ENCODE data around the gene INTS15. TPM values are rescaled to one million over a fixed set of nuclear protein-coding genes. Genes with fewer than 3 reads are reported as not detected.

The INTS15 gene
- total and polyA plus RNA-seq, 9 of the 15 experiments (the other 6 are each of a cell fraction or from before 2014, with no cell fraction given), result 0.52 to 28.9 (median 11.6) TPM

- ChIA-PET POLR2A (interaction anchor here (0.8 kb wide), 2 partner anchors 11 to 25 kb away, joined by 3 read pairs; no protein-coding TSS in a partner anchor), CTCF (ENCODE audit: low intra/inter-chr PET ratio) (no interaction called here)
- Histone ChIP-seq H3K27ac (ENCODE audit: extremely low read depth, low read depth, low read length) (no peak overlapping the region), H3K9me3 (replicated peaks; ENCODE audit: control insufficient read depth, insufficient read depth, low read depth, low read length) (no peaks in the 10 kb centered on the region), H3K4me2 (ENCODE audit: insufficient read depth, low read length) (no peak overlapping the region), H4K20me1 (replicated peaks; ENCODE audit: control insufficient read depth, insufficient read depth, low read length) (no peaks in the 10 kb centered on the region), H3K4me1 (replicated peaks in 1 of 2; ENCODE audit: control insufficient read depth in 2 of 2, insufficient read depth in 2 of 2, low read length in 2 of 2) (no peaks in the 10 kb centered on the region; a peak in 1 of 5 replicates), H2AFZ (ENCODE audit: low read depth, low read length) (no peak overlapping the region), H3K27me3 (ENCODE audit: control insufficient read depth in 2 of 2, insufficient read depth in 2 of 2, low read length in 2 of 2) (peaks cover 21 to 29% of the 10 kb centered on the region in 2 experiments; a peak in 4 of 5 replicates), H3K4me3 (no peak overlapping the region), H3K9me1 (ENCODE audit: control insufficient read depth, insufficient read depth, low read length) (no peaks in the 10 kb centered on the region), H3K36me3 (ENCODE audit: control insufficient read depth, insufficient read depth, low read length) (no peaks in the 10 kb centered on the region), H3K79me2 (ENCODE audit: control insufficient read depth, insufficient read depth, low read length) (no peaks in the 10 kb centered on the region), H3K9ac (ENCODE audit: insufficient read depth in 1 of 2, low read depth in 2 of 2, low read length in 2 of 2) (no peak overlapping the region)
- in situ Hi-C loops (cut with MboI) (no loop called here), intact Hi-C loops (cut with micrococcal nuclease) (no loop called here)
- 15% methylated on average over 3 of the region's 4 CpGs for WGBS (ENCODE audit: insufficient coverage, low coverage, missing lambda C conversion rate)
- BruUV-seq (replicated peaks), result no TSS peak
- ATAC-seq (no peak), DNase-seq (ENCODE audit: extremely low read depth in 1 of 4, low spot score in 3 of 4) (no peak), FAIRE-seq (no peak)
- TF ChIP-seq ZNF134 (CRISPR knock-in tag; conservative IDR thresholded peaks at IDR 0.05) (no peak), MYNN (IDR thresholded peaks at IDR 0.05) (no peak), MYNN (CRISPR knock-in tag; IDR thresholded peaks at IDR 0.05) (no peak), ZBTB26 (CRISPR knock-in tag; IDR thresholded peaks at IDR 0.05) (no peak), ZNF449 (CRISPR knock-in tag; IDR thresholded peaks at IDR 0.05) (no peak), ETV6 (IDR thresholded peaks at IDR 0.05; ENCODE audit: borderline replicate concordance in 1 of 2, low read depth in 2 of 2, low read length in 1 of 2) (no peak), ETV6 (CRISPR knock-in tag; IDR thresholded peaks at IDR 0.05; ENCODE audit: borderline replicate concordance) (no peak), KAT2B (IDR thresholded peaks at IDR 0.05; ENCODE audit: low read depth, low read length) (no peak), ZNF407 (IDR thresholded peaks at IDR 0.05; ENCODE audit: low read depth) (no peak), MAFG (tag; conservative IDR thresholded peaks at IDR 0.05) (no peak), MAZ (CRISPR knock-in tag; conservative IDR thresholded peaks at IDR 0.05 in 1 of 2, IDR thresholded peaks at IDR 0.05 in 1 of 2) (no peak), RFX7 (CRISPR knock-in tag; IDR thresholded peaks at IDR 0.05) (no peak), LCOR (CRISPR knock-in tag; IDR thresholded peaks at IDR 0.05) (no peak), MCM3 (IDR thresholded peaks at IDR 0.05) (no peak)
Observed at GRCh38 chr7:6565655-6566054, 24.2 kb upstream of the INTS15 start.

Data from K562 (cell line).